Glomerular endothelial cell (primary cell): ENCODE results near the gene IL1R1. TPM values are rescaled to one million over a fixed set of nuclear protein-coding genes. Genes with fewer than 3 reads are reported as not detected.
"Not testable (repeated sequence)": the region's sequence is repeated elsewhere in the genome, so short reads cannot be mapped to it uniquely, and the experiment has no call there.

Experiments used
- DNase-seq: peaks from one replicate; pipeline ENCODE4 v3.0.0-alpha.2; 2011; ENCODE audit warnings: low read depth, low spot score; ENCODE audit errors: extremely low read depth
- total RNA-seq: library from RNA; depleted of rRNA; stranded (reverse); fragments of >200 nt; gene quantifications from 2 replicates; pipeline ENCODE4 v1.2.3, GENCODE V29; 2015

IL1R1 gene
- total RNA-seq, 1 donor from 2014 or later = 41.1 TPM

GRCh38 chr2:102110596-102111334 lies 31.8 kb upstream of the IL1R1 start:
- no peak for DNase-seq

GRCh38 chr2:102111823-102112222 lies 30.7 kb upstream of the IL1R1 start:
- no peak for DNase-seq

- DNase-seq = no peak
Measured at GRCh38 chr2:102112271-102112670, 30.3 kb upstream of the IL1R1 start.

GRCh38 chr2:102112692-102113665 lies 29.6 kb upstream of the IL1R1 start:
- no peak for DNase-seq

GRCh38 chr2:102114290-102114721 lies 28.2 kb upstream of the IL1R1 start:
- DNase-seq = no peak

GRCh38 chr2:102114851-102115497 lies 27.6 kb upstream of the IL1R1 start:
- DNase-seq = no peak

GRCh38 chr2:102116630-102117471 lies 25.7 kb upstream of the IL1R1 start:
- DNase-seq = no peak

- no peak for DNase-seq
Measured at GRCh38 chr2:102117472-102117858, 25.1 kb upstream of the IL1R1 start.

GRCh38 chr2:102119255-102119654 lies 23.3 kb upstream of the IL1R1 start:
- DNase-seq = no peak

GRCh38 chr2:102120261-102120660 lies 22.3 kb upstream of the IL1R1 start:
- no peak for DNase-seq

GRCh38 chr2:102120701-102121159 lies 21.8 kb upstream of the IL1R1 start:
- DNase-seq = no peak

GRCh38 chr2:102122115-102122514 lies 20.4 kb upstream of the IL1R1 start:
- DNase-seq = no peak

- no peak for DNase-seq
Measured at GRCh38 chr2:102122909-102123308, 19.6 kb upstream of the IL1R1 start.

GRCh38 chr2:102124421-102124820 lies 18.1 kb upstream of the IL1R1 start:
- DNase-seq = not testable (repeated sequence)

- DNase-seq = no peak
Measured at GRCh38 chr2:102126169-102126568, 16.4 kb upstream of the IL1R1 start.

GRCh38 chr2:102126660-102127059 lies 15.9 kb upstream of the IL1R1 start:
- no peak for DNase-seq

GRCh38 chr2:102129082-102129481 lies 13.5 kb upstream of the IL1R1 start:
- no peak for DNase-seq

GRCh38 chr2:102129951-102130646 lies 12.4 kb upstream of the IL1R1 start:
- no peak for DNase-seq

GRCh38 chr2:102130647-102130991 lies 11.9 kb upstream of the IL1R1 start:
- no peak for DNase-seq

GRCh38 chr2:102131564-102131963 lies 11.0 kb upstream of the IL1R1 start:
- no peak for DNase-seq
